IPS-18c (cell line): ENCODE measurements around the gene B4GALT3.

ENCODE experiments used
- H3K4me3 ChIP-seq: 2 replicates; pipeline ENCODE4 v1.7.0; 2013; ENCODE audit warnings: low read depth, mild to moderate bottlenecking, low read length, moderate library complexity; ENCODE audit not compliant: insufficient read depth
- H3K9me3 ChIP-seq: one replicate; pipeline ENCODE4 v1.6.1; 2013; ENCODE audit warnings: mild to moderate bottlenecking, low read length, moderate library complexity; ENCODE audit not compliant: control insufficient read depth, insufficient read depth

B4GALT3 gene

DNA sequence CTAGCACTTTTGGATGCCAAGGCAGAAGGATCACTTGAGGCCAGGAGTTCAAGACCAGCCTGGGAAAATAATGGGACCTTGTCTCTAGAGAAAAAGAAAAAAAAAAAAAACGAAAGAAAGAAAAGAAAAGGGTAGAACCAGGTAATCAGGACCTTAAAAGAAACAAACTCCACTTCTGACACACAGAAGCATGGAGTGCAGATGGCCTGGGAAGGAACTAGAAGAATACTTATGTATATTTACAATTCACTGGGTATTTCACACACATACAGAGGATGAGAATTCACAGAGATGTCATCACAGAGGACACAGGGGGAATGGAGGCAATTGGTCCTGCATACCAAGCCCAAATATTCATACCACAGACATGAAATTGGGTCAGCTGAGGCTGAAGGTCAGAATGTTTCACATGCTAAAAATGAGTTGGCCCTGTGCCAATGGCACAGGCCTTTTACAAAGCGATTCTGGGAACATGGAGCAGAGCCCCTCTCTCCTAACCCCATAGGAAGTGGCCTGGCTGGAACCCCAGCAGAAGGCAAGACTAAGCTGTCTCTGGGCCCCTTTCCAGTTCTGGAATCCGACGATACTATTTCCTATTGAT, 4.4 kb downstream of the B4GALT3 start:
- Histone ChIP-seq H3K4me3 (no peak overlapping the region), H3K9me3 (no peaks in the 10 kb centered on the region)

DNA sequence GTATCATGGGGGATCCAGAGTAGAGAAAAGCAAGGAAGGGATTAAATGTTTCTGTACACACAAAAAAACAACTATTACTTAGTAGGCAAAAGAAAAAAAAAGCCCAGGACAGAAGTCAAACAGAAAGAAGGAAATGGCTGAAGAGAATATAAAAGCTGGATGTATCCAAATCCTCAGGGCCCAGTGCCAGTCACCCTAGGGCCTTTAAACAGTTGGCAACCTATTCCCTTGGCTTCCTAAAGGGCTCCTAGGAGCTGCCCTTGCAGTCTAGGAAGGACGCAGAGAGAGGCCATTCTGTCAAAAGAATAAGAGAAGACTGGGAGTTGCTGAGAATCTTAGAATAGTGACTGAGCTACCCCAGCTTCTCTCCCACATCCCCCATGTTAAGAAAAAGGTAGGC, 5.0 kb downstream of the B4GALT3 start:
- H3K4me3 ChIP-seq: no peak overlapping the region
- no peaks in the 10 kb centered on the region for H3K9me3 ChIP-seq

DNA sequence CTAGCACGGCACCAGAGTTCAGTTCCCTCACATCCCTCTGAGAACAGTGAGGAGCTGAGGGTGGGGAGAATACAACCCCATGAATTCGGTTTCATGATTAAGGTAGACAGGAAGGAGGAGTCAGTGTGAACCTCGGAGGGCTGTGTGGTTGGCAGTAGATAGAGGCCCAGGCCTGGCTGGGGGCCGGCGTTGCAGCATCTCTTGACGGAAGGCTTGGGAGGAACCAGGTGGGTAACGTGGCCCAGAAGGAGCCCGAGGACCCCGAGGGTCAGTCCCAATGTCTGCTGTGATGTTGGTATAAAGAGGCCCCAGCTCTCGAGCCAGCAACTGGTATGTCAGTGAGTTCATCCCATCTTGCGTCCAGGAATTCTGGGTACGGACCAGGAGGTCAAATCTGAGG, 5.6 kb downstream of the B4GALT3 start:
- Histone ChIP-seq H3K4me3 (no peak overlapping the region), H3K9me3 (no peaks in the 10 kb centered on the region)

DNA sequence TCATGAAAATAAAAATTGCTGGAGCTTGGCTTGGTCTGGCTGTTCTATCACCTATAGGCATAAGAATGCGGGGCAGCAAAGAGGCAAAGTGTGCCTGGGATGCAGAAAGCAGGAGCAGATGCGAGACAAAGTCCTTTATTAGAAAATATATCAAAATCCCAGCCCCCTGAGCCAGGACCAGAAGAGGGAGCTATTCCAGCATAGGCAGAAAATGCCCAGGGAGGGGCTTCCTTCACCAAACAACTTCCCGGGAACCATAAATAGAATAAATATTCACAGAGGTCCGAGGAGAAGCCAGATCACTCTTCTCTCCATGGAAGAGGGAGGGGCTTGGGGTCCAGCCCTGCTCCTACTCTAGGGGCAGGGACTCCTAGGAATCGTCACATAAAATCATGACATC, 6.1 kb downstream of the B4GALT3 start:
- H3K9me3 ChIP-seq: no peaks in the 10 kb centered on the region
- H3K4me3 ChIP-seq: no peak overlapping the region

DNA sequence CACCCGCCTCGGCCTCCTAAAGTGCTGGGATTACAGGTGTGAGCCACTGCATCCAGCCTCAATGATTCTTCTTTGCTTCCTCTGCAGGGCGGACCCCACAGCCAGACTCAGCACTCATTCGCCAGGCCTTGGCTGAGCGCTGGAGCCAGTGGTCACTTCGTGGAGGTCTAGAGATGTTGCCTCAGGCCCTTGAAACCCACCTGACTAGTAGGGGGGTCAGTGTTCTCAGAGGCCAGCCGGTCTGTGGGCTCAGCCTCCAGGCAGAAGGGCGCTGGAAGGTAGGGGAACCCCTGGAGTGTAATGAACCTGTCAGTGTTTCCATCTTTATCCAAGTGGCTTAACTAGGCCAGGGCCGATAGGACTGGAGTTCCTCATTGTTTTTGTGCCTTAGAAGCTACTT, 8.4 kb downstream of the B4GALT3 start:
- Histone ChIP-seq H3K9me3 (no peaks in the 10 kb centered on the region), H3K4me3 (no peak overlapping the region)

DNA sequence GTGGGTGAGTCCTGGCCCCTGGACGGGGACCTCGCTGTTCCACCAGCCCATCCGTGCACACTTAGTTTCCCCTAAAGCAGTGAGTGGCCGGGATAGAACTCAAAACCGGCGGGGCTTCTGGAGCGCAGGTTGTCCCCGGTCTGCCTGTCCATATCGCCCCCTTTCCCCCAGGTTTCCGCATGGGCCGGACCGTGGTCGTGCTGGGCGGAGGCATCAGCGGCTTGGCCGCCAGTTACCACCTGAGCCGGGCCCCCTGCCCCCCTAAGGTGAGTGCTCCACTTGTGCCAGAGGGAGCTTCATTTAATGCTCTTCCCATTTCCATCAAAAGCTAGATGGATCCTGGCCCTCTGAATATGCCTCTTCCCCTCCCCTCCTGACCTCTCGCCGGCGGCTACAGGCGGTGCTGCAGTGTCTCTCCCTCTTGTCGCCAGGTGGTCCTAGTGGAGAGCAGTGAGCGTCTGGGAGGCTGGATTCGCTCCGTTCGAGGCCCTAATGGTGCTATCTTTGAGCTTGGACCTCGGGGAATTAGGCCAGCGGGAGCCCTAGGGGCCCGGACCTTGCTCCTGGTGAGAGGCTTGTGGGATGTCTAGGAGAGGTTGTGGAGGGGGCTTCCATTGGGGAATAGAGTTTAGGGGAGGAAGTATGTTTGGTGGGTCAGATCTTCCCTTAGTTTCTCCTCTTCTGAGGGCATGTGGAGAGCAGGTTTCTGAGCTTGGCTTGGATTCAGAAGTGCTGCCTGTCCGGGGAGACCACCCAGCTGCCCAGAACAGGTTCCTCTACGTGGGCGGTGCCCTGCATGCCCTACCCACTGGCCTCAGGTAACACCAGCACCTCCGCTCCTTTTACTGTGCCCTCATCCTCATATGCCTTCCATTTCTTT, 10.4 kb downstream of the B4GALT3 start:
- peak overlapping the region; percentile 98 for H3K4me3 ChIP-seq
- no peaks in the 10 kb centered on the region for H3K9me3 ChIP-seq

DNA sequence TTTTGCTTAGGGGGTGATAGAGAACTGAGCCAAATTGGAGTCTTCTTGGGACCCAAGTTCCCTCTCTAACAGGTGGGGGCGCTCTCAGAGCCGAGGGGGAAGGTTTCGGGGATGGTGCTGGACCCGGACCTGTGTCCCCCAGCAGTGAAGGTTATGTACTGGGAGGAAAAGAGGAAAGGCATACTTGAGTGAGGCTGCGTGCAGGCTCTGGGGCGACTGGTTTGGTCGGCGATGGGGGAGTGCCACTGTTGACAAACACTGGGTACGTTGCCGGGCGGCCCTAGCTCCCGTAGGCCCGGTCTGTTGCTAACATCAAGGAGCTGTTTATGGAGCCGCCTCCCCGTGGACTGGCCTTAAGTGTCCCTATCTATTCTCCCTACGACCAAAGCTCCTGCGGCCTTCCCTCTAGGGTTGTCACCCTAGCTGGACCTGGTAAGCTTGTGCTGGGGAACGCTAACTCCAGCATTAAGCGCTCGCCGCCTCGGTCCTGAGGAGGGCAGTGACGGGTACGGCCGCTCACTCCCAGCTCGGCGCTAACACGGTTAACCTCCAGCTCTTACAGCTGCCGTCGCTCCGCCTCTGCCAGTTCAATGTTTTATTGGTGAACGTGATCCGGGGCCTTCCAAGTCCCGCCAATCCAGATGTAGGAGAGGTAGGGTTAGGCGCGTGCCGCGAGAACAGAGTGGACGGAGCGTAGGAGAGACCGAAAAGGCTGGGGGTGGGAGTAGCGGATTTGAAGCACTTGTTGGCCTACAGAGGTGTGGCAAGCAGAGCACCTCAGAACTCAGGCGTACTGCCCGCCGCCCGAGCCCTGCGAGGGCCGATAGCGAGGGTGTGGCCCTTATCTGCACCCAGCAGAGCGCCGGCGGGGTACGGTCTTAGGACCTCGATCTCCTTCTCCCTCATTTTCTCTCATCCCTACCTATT, 11.3 kb downstream of the B4GALT3 start, which contains the start of gene PPOX:
TSS of gene PPOX (plus strand) at position 685 of the 927 bp plus-strand sequence. CDS start 422 bp downstream, outside the sequence.
- Histone ChIP-seq H3K9me3 (no peaks in the 10 kb centered on the region), H3K4me3 (peak within 1 kb of the TSS; percentile 98)

DNA sequence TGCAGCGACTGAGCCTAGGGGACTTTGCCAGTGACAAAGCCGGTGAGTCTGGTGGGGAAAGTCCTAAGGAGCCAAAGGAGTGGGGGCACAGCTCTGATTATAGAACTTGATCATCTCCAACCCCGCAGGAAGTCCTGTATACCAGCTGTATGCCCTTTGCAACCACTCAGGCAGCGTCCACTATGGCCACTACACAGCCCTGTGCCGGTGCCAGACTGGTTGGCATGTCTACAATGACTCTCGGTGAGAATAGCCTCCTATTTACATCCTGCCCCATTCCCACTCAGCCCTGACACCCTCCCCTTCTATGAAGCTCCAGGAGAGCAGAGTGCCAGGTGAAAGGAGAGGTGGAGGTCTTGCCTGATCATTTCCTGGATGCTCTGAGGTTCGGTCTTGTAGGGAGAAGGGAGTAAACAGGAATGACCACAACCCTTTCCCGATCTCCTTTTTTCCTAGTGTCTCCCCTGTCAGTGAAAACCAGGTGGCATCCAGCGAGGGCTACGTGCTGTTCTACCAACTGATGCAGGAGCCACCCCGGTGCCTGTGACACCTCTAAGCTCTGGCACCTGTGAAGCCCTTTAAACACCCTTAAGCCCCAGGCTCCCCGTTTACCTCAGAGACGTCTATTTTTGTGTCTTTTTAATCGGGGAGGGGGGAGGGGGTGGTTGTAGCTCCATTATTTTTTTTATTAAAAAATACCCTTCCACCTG, 12.3 kb downstream of the B4GALT3 start:
- no peak overlapping the region; the same call in 1 of the 2 replicates for H3K4me3 ChIP-seq
- H3K9me3 ChIP-seq: no peaks in the 10 kb centered on the region

DNA sequence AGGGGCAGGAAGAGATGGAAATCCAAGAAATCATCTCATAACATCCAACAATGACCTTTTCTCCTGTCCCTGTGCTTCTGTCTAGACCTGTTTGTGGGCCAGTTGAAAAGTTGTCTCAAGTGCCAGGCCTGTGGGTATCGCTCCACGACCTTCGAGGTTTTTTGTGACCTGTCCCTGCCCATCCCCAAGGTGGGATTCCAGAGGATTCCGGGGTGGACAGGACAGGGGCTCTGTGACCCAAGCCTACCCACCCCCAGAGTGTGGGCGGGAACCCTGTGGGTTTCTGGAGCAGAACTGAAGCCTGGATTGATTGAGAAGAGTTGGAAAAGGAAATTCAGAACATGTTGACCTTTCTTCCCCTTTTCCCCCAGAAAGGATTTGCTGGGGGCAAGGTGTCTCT, 13.5 kb downstream of the B4GALT3 start:
- Histone ChIP-seq H3K4me3 (no peak overlapping the region), H3K9me3 (no peaks in the 10 kb centered on the region)

DNA sequence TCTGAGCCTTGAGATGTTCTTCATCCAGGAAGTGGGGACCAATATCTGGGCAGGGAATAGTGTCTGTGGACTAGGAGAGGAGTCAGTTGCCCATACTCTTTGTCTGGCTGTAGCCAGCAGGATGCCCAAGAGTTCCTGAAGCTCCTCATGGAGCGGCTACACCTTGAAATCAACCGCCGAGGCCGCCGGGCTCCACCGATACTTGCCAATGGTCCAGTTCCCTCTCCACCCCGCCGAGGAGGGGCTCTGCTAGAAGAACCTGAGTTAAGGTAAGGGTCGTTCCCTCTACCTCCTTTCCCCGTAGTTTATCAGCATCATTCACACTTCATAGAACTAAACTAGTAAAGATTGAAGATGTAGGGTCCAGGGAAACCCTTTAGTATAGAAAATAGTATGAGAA, 14.5 kb downstream of the B4GALT3 start:
- Histone ChIP-seq H3K9me3 (no peaks in the 10 kb centered on the region), H3K4me3 (no peak overlapping the region)

DNA sequence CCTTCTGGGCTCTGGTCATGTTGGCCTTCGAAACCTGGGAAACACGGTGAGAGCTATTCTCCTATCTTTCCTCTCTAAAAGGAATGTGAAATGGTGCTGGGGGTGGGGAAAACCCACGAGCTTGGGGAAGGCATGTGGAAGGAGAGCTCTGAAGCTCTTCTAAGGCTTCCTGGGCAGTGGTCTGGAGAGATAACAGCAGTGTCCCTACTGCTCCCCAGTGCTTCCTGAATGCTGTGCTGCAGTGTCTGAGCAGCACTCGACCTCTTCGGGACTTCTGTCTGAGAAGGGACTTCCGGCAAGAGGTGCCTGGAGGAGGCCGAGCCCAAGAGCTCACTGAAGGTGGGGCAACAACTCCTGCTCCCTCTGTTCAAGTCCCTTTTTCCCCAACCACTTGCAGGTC, 15.3 kb downstream of the B4GALT3 start:
- Histone ChIP-seq H3K4me3 (no peak overlapping the region), H3K9me3 (no peaks in the 10 kb centered on the region)

DNA sequence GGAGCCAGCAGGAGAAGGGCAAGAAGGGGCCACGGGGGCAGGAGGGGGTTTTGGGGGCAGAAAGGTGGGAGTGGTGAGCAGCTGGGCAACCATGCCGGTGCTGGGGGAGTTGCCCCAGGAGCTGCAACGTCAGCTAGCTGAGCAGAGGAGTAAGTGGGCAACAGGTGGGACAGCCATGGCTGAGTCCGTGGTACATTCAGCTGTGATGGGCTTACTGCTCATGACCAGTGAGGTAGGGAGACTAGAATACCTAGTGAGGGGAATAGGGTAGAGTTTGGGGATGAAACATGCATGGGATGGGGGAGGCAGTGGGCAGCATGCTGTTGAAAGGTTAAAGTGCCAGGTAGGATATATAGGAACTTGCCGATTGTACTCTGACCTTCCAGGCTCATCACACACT, 15.7 kb downstream of the B4GALT3 start:
- H3K9me3 ChIP-seq: no peaks in the 10 kb centered on the region
- H3K4me3 ChIP-seq: no peak overlapping the region

DNA sequence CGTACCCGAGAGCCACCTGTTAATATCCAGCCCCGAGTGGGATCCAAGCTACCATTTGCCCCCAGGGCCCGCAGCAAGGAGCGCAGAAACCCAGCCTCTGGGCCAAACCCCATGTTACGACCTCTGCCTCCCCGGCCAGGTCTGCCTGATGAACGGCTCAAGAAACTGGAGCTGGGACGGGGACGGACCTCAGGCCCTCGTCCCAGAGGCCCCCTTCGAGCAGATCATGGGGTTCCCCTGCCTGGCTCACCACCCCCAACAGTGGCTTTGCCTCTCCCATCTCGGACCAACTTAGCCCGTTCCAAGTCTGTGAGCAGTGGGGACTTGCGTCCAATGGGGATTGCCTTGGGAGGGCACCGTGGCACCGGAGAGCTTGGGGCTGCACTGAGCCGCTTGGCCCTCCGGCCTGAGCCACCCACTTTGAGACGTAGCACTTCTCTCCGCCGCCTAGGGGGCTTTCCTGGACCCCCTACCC, 16.6 kb downstream of the B4GALT3 start:
- Histone ChIP-seq H3K9me3 (no peaks in the 10 kb centered on the region), H3K4me3 (no peak overlapping the region)

DNA sequence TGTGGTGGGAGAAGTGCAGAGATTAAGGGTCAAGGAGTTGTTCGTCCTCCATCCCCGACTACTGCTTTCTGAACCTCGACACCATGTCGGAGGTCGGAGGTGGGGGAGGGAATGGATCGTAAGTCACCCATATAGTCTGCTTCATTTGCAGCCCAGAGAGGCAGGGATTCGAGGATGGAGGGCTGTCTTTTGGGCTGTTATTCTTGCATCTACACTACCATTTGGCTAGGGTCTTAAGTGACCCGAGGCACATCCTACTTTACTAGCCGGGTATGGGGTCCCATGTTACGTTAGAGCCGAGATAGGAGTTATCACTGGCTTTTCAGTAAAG, 17.4 kb downstream of the B4GALT3 start:
- peak overlapping the region; percentile 43 for H3K4me3 ChIP-seq
- H3K9me3 ChIP-seq: no peaks in the 10 kb centered on the region

DNA sequence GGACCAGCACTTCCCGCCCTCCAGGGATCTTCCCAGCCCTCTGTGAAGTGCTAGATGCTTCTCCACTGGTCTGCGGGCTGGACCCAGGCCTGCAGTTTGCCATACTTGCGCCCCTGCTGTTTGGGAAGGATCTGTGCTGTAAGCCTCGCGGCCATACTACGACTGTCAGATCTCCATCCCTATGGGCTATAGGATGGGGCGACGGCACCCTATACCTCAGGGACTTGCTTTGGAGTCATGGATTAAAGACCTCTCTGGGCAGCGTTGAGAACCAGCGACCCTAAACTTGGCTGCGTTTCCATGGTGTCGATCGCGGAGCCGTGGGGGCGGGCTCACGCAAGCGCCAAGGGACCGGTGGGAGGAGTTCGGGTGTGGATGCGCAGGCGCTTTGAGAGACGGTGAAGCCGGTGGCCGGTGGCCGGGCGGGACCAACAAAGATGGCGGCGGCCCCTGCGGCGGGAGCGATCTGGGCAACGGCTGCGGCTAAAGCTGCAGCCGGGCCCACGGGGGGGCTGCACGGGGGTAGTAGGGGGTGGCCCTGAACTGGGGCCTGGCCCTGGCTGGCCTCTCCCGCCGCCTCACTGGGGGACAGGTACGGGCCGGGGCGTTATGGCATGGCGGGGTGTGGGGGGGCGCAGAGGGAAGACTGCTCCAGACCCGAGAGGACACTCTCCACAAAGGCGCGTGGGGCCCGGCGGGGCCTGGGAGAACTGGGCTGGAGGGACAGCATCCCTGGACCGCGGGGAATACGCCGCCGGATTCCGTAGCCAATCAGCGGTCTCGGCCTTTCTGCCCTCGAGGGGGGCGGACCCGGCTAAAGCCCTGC, 18.0 kb downstream of the B4GALT3 start, which contains the start of gene USP21:
TSS of gene USP21 (plus strand) at position 414 of the 826 bp plus-strand sequence. CDS start 1,141 bp downstream, outside the sequence.
- H3K9me3 ChIP-seq: no peaks in the 10 kb centered on the region
- H3K4me3 ChIP-seq: peak within 1 kb of the TSS; percentile 43

DNA sequence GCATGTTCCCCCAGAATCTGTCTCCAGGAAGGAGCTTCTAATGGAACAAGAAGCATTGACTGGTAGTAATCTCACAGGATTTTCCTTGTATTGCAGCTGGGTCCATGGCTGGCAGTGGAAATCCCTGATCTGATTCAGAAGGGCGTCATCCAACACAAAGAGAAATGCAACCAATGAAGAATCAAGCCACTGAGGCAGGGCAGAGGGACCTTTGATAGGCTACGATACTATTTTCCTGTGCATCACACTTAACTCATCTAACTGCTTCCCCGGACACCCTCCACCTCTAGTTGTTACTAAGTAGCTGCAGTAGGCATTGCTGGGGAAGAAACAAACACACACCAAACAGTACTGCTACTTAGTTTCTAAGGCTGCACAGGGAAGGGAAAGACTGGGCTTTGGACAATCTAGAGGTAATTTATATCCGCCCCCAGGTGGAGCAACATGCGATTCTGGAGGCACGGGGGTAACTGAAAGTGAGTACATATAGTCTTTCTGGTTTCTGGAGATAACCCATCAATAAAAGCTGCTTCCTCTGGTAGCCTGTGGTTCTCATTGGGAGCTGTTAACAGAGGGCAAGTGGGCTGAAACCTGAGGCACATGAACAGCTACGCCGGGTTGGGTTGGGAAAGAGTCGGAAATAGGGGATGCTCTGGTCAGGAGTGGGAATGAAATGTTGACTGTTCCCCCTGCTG, 18.8 kb downstream of the B4GALT3 start:
- H3K4me3 ChIP-seq: peak overlapping the region; percentile 43
- H3K9me3 ChIP-seq: no peaks in the 10 kb centered on the region
